Uterus (tissue), 4 donors: Measurements from ENCODE around the gene RTP2. TPM values are rescaled to one million over a fixed set of nuclear protein-coding genes. Genes with fewer than 3 reads are reported as not detected.

Source experiments
- DNase-seq, 2 donors: peaks; one replicate each; pipeline ENCODE4 v3.0.0-alpha.2; 2019 to 2020
- H3K27ac ChIP-seq, 2 donors: fragments of 200-600 bp; sonication (generic); 1 replicate in 1 of 2; 2 replicates in 1 of 2; pipeline ENCODE4 v1.5.1; 2016 to 2018
- H3K27me3 ChIP-seq, 2 donors: fragments of 200-600 bp; sonication (generic); one replicate each; pipeline ENCODE4 v1.5.1; 2018 to 2019; ENCODE audit warnings: control low read depth in 1 of 2
- H3K36me3 ChIP-seq, 2 donors: fragments of 200-600 bp; sonication (generic); one replicate each; pipeline ENCODE4 v1.5.1; 2019; ENCODE audit warnings: control low read depth in 1 of 2
- H3K4me1 ChIP-seq, 2 donors: fragments of 200-600 bp; sonication (generic); one replicate each; pipeline ENCODE4 v1.5.1; 2018 to 2019; ENCODE audit warnings: control low read depth in 1 of 2
- H3K4me3 ChIP-seq, 2 donors: fragments of 200-600 bp; sonication (generic); 1 replicate in 1 of 2; 2 replicates in 1 of 2; pipeline ENCODE4 v1.5.1; 2018 to 2019; ENCODE audit warnings: mild to moderate bottlenecking in 1 of 2
- H3K9me3 ChIP-seq, 2 donors: fragments of 200-600 bp; sonication (generic); one replicate each; pipeline ENCODE4 v1.5.1; 2019; ENCODE audit warnings: control low read depth in 1 of 2
- CTCF ChIP-seq, 4 experiments: fragments of 200-600 bp in 2 of 4; fragments of 450-650 bp in 2 of 4; sonication (generic) in 2 of 4; IDR thresholded peaks; one replicate each; pipeline ENCODE4 v1.5.1; 2016 to 2019; ENCODE audit warnings: antibody characterized with exemption in 4 of 4, mild to moderate bottlenecking in 2 of 4, moderate library complexity in 1 of 4
- POLR2A ChIP-seq, 2 donors: fragments of 450-650 bp; IDR thresholded peaks; one replicate each; pipeline ENCODE4 v1.6.1; 2016; ENCODE audit warnings: antibody characterized with exemption in 2 of 2, mild to moderate bottlenecking in 1 of 2, moderate library complexity in 1 of 2
- intact Hi-C: fragments of 100-400 bp; cut with DNase I; formaldehyde crosslinking; loops from one replicate; pipeline ENCODE4 v1.15.1; 2023; ENCODE audit warnings: low total_unique reads
- total RNA-seq, 4 donors: library from RNA; depleted of rRNA in 3 of 4; stranded (reverse); fragments of >200 nt in 3 of 4; gene quantifications; one replicate each; pipeline versions ENCODE4 v1.1.0 to v1.2.4, GENCODE V29; 2014 to 2023
- donor health status: DM: yes; HTN: yes; CAD: no.

The RTP2 gene
- total RNA-seq, 4 donors from 2014 or later: not detected

DNA sequence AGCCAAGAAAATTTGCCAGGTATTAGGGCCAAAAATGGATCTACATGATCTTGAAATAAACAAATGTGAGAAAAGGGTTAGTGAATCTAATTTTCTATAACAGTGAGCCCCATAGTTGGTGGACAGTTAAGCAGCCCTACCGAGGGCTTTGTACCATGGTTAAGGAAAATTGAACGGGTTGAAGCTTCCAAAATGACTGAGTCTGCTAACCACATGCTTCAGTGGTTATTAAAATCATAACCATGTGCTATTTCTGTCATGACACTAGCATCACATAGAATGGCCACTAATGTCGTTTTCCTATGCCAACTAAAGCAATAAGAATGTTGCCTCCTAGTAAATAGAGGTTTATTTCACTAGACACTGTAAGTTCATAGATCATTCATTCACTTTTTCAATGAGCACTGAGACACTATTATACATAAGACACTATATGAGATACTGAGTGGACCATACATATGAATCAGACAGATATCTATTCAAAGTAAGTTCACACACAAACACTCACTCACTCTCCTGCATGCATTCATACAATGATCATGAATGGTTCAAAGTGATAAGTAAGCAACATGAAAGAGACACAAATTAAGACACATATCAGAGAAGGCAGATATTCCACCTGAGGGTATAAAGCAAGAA, 36.5 kb downstream of the RTP2 start:
- Histone ChIP-seq H3K4me3 (no peak overlapping the region), H3K27me3 (no peaks in the 10 kb centered on the region), H3K36me3 (no peaks in the 10 kb centered on the region), H3K27ac (no peak overlapping the region), H3K4me1 (no peaks in the 10 kb centered on the region), H3K9me3 (no peaks in the 10 kb centered on the region)
- DNase-seq: no peak
- intact Hi-C loops: no loop called here
- TF ChIP-seq POLR2A (IDR thresholded peaks at IDR 0.05) (no peak), CTCF (IDR thresholded peaks at IDR 0.05) (no peak)

- H3K36me3 ChIP-seq: no peaks in the 10 kb centered on the region
- intact Hi-C loops: no loop called here
- H3K4me3 ChIP-seq: no peak overlapping the region
Measured at GRCh38 chr3:187665010-187665409, 37.3 kb downstream of the RTP2 start.

GRCh38 chr3:187662848-187663409, 39.4 kb downstream of the RTP2 start:
- no peak for DNase-seq
- H3K27ac ChIP-seq: no peak overlapping the region

More at GRCh38 chr3:187665010-187665409, 37.3 kb downstream of the RTP2 start:
- Histone ChIP-seq H3K4me1 (no peaks in the 10 kb centered on the region), H3K27ac (no peak overlapping the region), H3K9me3 (no peaks in the 10 kb centered on the region), H3K27me3 (no peaks in the 10 kb centered on the region)
- DNase-seq: no peak
- TF ChIP-seq POLR2A (IDR thresholded peaks at IDR 0.05) (no peak), CTCF (IDR thresholded peaks at IDR 0.05) (no peak)

GRCh38 chr3:187661267-187661666, 41.1 kb downstream of the RTP2 start:
- TF ChIP-seq CTCF (IDR thresholded peaks at IDR 0.05) (no peak), POLR2A (IDR thresholded peaks at IDR 0.05) (no peak)
- Histone ChIP-seq H3K27me3 (no peaks in the 10 kb centered on the region), H3K9me3 (no peaks in the 10 kb centered on the region), H3K4me3 (no peak overlapping the region), H3K36me3 (no peaks in the 10 kb centered on the region), H3K27ac (no peak overlapping the region), H3K4me1 (no peaks in the 10 kb centered on the region)
- DNase-seq: no peak
- intact Hi-C loops: no loop called here

More at GRCh38 chr3:187662848-187663409, 39.4 kb downstream of the RTP2 start:
- no peaks in the 10 kb centered on the region for H3K9me3 ChIP-seq
- intact Hi-C loops: no loop called here
- H3K36me3 ChIP-seq: no peaks in the 10 kb centered on the region
- H3K4me1 ChIP-seq: no peaks in the 10 kb centered on the region
- TF ChIP-seq POLR2A (IDR thresholded peaks at IDR 0.05): no peak
- no peak for TF ChIP-seq CTCF (IDR thresholded peaks at IDR 0.05)
- H3K4me3 ChIP-seq: no peak overlapping the region
- H3K27me3 ChIP-seq: no peaks in the 10 kb centered on the region

GRCh38 chr3:187651282-187651681, 51.1 kb downstream of the RTP2 start:
- TF ChIP-seq CTCF (IDR thresholded peaks at IDR 0.05) (no peak), POLR2A (IDR thresholded peaks at IDR 0.05) (no peak)
- no peak for DNase-seq
- Histone ChIP-seq H3K36me3 (no peaks in the 10 kb centered on the region), H3K9me3 (no peaks in the 10 kb centered on the region), H3K27me3 (no peaks in the 10 kb centered on the region), H3K4me3 (no peak overlapping the region), H3K4me1 (no peaks in the 10 kb centered on the region), H3K27ac (no peak overlapping the region)
- intact Hi-C loops: no loop called here
